ENCODE measurements around the gene CLHC1. TPM values are rescaled to one million over a fixed set of nuclear protein-coding genes. Genes with fewer than 3 reads are reported as not detected.

Gene CLHC1
- total and polyA plus RNA-seq, 3 donors from 2014 or later, result 7.9 to 21.2 (median 14.6) TPM

DNA sequence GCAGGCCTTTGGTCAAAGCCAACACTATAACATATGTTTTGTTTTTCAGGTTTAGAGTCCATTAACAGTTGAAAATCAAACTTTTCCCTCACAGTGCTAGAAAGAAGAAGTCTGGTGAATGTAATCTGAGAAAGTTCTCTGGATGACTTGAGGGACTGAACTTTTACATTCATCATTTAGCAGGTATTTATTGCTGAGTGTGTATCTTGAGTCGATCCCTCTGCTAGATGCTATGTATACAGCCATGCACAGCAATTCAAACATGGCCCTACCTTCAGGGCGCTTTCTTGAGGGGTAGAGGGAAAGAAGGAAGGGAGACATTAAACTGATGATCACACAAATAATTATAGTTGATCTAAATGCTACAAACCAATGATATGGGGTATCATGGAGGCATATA is 89.6 kb downstream of the CLHC1 start:
- H3K4me3 ChIP-seq, result no peak overlapping the region
- TF ChIP-seq, protein P1, sequence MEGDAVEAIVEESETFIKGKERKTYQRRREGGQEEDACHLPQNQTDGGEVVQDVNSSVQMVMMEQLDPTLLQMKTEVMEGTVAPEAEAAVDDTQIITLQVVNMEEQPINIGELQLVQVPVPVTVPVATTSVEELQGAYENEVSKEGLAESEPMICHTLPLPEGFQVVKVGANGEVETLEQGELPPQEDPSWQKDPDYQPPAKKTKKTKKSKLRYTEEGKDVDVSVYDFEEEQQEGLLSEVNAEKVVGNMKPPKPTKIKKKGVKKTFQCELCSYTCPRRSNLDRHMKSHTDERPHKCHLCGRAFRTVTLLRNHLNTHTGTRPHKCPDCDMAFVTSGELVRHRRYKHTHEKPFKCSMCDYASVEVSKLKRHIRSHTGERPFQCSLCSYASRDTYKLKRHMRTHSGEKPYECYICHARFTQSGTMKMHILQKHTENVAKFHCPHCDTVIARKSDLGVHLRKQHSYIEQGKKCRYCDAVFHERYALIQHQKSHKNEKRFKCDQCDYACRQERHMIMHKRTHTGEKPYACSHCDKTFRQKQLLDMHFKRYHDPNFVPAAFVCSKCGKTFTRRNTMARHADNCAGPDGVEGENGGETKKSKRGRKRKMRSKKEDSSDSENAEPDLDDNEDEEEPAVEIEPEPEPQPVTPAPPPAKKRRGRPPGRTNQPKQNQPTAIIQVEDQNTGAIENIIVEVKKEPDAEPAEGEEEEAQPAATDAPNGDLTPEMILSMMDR (IDR thresholded peaks at IDR 0.05), result no peak
- TF ChIP-seq POLR2A (IDR thresholded peaks at IDR 0.05), result no peak
- H3K27me3 ChIP-seq, result no peaks in the 10 kb centered on the region
- H3K9me3 ChIP-seq, result no peaks in the 10 kb centered on the region
- intact Hi-C loops (cut with DNase I; ENCODE audit: low total_unique reads), result no loop called here
- no peaks in the 10 kb centered on the region for H3K36me3 ChIP-seq (ENCODE audit: low read depth, missing control alignments)
- H3K27ac ChIP-seq, result no peak overlapping the region
- no peaks in the 10 kb centered on the region for H3K4me1 ChIP-seq
- no peak for DNase-seq
- WGBS, 2 donors, result 81 to 82% methylated on average over 2 of the region's 2 CpGs

GRCh38 chr2:55141572-55142413 is 90.3 kb downstream of the CLHC1 start:
- TF ChIP-seq, protein P1 (IDR thresholded peaks at IDR 0.05), result no peak
- no peak for TF ChIP-seq POLR2A (IDR thresholded peaks at IDR 0.05)
- Histone ChIP-seq H3K4me1 (no peaks in the 10 kb centered on the region), H3K36me3 (ENCODE audit: low read depth, missing control alignments) (no peaks in the 10 kb centered on the region), H3K27ac (no peak overlapping the region), H3K4me3 (no peak overlapping the region), H3K27me3 (no peaks in the 10 kb centered on the region), H3K9me3 (no peaks in the 10 kb centered on the region)
- DNase-seq, result no peak
- WGBS, 2 donors, result 76 to 89% methylated on average over 8 to 9 of the region's 9 CpGs
- intact Hi-C loops (cut with DNase I; ENCODE audit: low total_unique reads), result no loop called here

GRCh38 chr2:55140316-55141219 is 91.5 kb downstream of the CLHC1 start:
- Histone ChIP-seq H3K27me3 (no peaks in the 10 kb centered on the region), H3K4me1 (no peaks in the 10 kb centered on the region), H3K27ac (no peak overlapping the region), H3K9me3 (no peaks in the 10 kb centered on the region), H3K36me3 (ENCODE audit: low read depth, missing control alignments) (no peaks in the 10 kb centered on the region), H3K4me3 (no peak overlapping the region)
- TF ChIP-seq, protein P1 (IDR thresholded peaks at IDR 0.05), result no peak
- TF ChIP-seq POLR2A (IDR thresholded peaks at IDR 0.05), result no peak
- 89 to 92% methylated on average over 8 of the region's 8 CpGs for WGBS, 2 donors
- no peak for DNase-seq
- intact Hi-C loops (cut with DNase I; ENCODE audit: low total_unique reads), result no loop called here

- TF ChIP-seq POLR2A (IDR thresholded peaks at IDR 0.05), result no peak
- TF ChIP-seq, protein P1 (IDR thresholded peaks at IDR 0.05), result no peak
- no peak for DNase-seq
- H3K36me3 ChIP-seq (ENCODE audit: low read depth, missing control alignments), result no peaks in the 10 kb centered on the region
- H3K27ac ChIP-seq, result no peak overlapping the region
- H3K4me1 ChIP-seq, result no peaks in the 10 kb centered on the region
- no peaks in the 10 kb centered on the region for H3K27me3 ChIP-seq
- intact Hi-C loops (cut with DNase I; ENCODE audit: low total_unique reads), result no loop called here
- 77 to 81% methylated on average over 3 of the region's 3 CpGs for WGBS, 2 donors
- H3K9me3 ChIP-seq, result no peaks in the 10 kb centered on the region
- no peak overlapping the region for H3K4me3 ChIP-seq
Measured at GRCh38 chr2:55139305-55139704, 92.8 kb downstream of the CLHC1 start.

All from testis (tissue), 3 donors.